MCF 10A (cell line): Measurements from ENCODE around the gene KNDC1. TPM values are rescaled to one million over a fixed set of nuclear protein-coding genes. Genes with fewer than 3 reads are reported as not detected.
"Not testable (repeated sequence)": the region's sequence is repeated elsewhere in the genome, so short reads cannot be mapped to it uniquely, and the experiment has no call there.

ENCODE experiments used
- BruUV-seq: library from RNA; stranded (reverse); fragments of 400-500 nt; replicated peaks from 2 replicates; lab custom pipeline; 2021; lab: Mats Ljungman, UMichigan
- CTCF ChIA-PET: fragments of 300-600 bp; sonication (Branson Sonifier 250); formaldehyde crosslinking; extraction: SDS; loops from one replicate; lab custom pipeline; 2021; ENCODE audit warnings: antibody characterized with exemption, inconsistent platforms; lab: Yijun Ruan, JAX
- POLR2A ChIA-PET: fragments of 300-600, 350-650 bp; sonication (Branson Sonifier 250); formaldehyde crosslinking; extraction: SDS; loops from one replicate; lab custom pipeline; 2020; ENCODE audit warnings: antibody characterized with exemption, inconsistent platforms; lab: Yijun Ruan, JAX
- DNase-seq: peaks from one replicate; pipeline ENCODE4 v3.0.0-alpha.2; 2018; ENCODE audit not compliant: unreplicated experiment
- H3K27ac Mint-ChIP-seq: one replicate; pipeline ENCODE4 v1.8.0; 2022; ENCODE audit warnings: mild to moderate bottlenecking, low read depth, mixed read lengths; ENCODE audit not compliant: unreplicated experiment
- H3K27me3 Mint-ChIP-seq: one replicate; pipeline ENCODE4 v1.8.0; 2022; ENCODE audit warnings: mixed read lengths; ENCODE audit not compliant: insufficient read depth, unreplicated experiment
- H3K36me3 Mint-ChIP-seq: one replicate; pipeline ENCODE4 v1.8.0; 2022; ENCODE audit warnings: mild to moderate bottlenecking, moderate library complexity, mixed read lengths; ENCODE audit not compliant: insufficient read depth, unreplicated experiment
- H3K4me1 Mint-ChIP-seq: one replicate; pipeline ENCODE4 v1.8.0; 2022; ENCODE audit warnings: mixed read lengths; ENCODE audit not compliant: insufficient read depth, unreplicated experiment
- H3K4me3 Mint-ChIP-seq: one replicate; pipeline ENCODE4 v1.8.0; 2022; ENCODE audit warnings: mild to moderate bottlenecking, moderate library complexity, mixed read lengths; ENCODE audit not compliant: unreplicated experiment
- H3K9me3 Mint-ChIP-seq: one replicate; pipeline ENCODE4 v1.8.0; 2022; ENCODE audit warnings: mixed read lengths; ENCODE audit not compliant: unreplicated experiment
- CTCF ChIP-seq: fragments of 200-600 bp; IDR thresholded peaks from one replicate; pipeline ENCODE4 v1.8.0; 2022; ENCODE audit warnings: antibody characterized with exemption, mild to moderate bottlenecking; ENCODE audit not compliant: unreplicated experiment
- intact Hi-C: fragments of 100-400 bp; cut with micrococcal nuclease; formaldehyde crosslinking; loops from 2 replicates; pipeline ENCODE4 v1.14.1; 2022
- total RNA-seq: library from RNA; stranded (reverse); gene quantifications from 2 replicates; pipeline ENCODE4 v1.2.3, GENCODE V29; 2022

The KNDC1 gene
- total RNA-seq, 1 experiment from 2014 or later, result 2.1 TPM

- no peaks in the 10 kb centered on the region for H3K36me3 Mint-ChIP-seq
- intact Hi-C loops, result no loop called here
- H3K4me3 Mint-ChIP-seq, result no peak overlapping the region
- H3K4me1 Mint-ChIP-seq, result no peaks in the 10 kb centered on the region
- no TSS peak for BruUV-seq
- H3K27ac Mint-ChIP-seq, result no peak overlapping the region
- no peaks in the 10 kb centered on the region for H3K27me3 Mint-ChIP-seq
- ChIA-PET POLR2A (no interaction called here), CTCF (interaction anchor here (0.6 kb wide), 1 partner anchor 27 kb away, joined by 3 read pairs; no protein-coding TSS in a partner anchor)
- no peak for DNase-seq
- TF ChIP-seq CTCF, result no peak
- peaks cover 39% of the 10 kb centered on the region for H3K9me3 Mint-ChIP-seq
Measured at GRCh38 chr10:133173860-133174640, 14.0 kb downstream of the KNDC1 start.

- ChIA-PET POLR2A (no interaction called here), CTCF (no interaction called here)
Measured at GRCh38 chr10:133174689-133175263, 14.8 kb downstream of the KNDC1 start.

GRCh38 chr10:133175624-133176023 is 15.6 kb downstream of the KNDC1 start:
- DNase-seq, H3K36me3 Mint-ChIP-seq, H3K4me1 Mint-ChIP-seq, H3K27ac Mint-ChIP-seq, H3K4me3 Mint-ChIP-seq, intact Hi-C loops, H3K27me3 Mint-ChIP-seq, POLR2A ChIA-PET, BruUV-seq, CTCF ChIA-PET: not testable (repeated sequence)
- peaks cover 39% of the 10 kb centered on the region for H3K9me3 Mint-ChIP-seq

More at GRCh38 chr10:133174689-133175263, 14.8 kb downstream of the KNDC1 start:
- Mint-ChIP-seq H3K4me1 (no peaks in the 10 kb centered on the region), H3K4me3 (no peak overlapping the region), H3K27me3 (no peaks in the 10 kb centered on the region), H3K9me3 (peaks cover 39% of the 10 kb centered on the region), H3K27ac (no peak overlapping the region), H3K36me3 (no peaks in the 10 kb centered on the region)
- BruUV-seq, result no TSS peak
- intact Hi-C loops, result no loop called here
- no peak for TF ChIP-seq CTCF
- no peak for DNase-seq

- intact Hi-C loops, result no loop called here
- no peaks in the 10 kb centered on the region for H3K4me1 Mint-ChIP-seq
- no peak overlapping the region for H3K27ac Mint-ChIP-seq
- CTCF ChIA-PET, result no interaction called here
- TF ChIP-seq CTCF, result no peak
- BruUV-seq, result no TSS peak
- no peaks in the 10 kb centered on the region for H3K36me3 Mint-ChIP-seq
- no peak overlapping the region for H3K4me3 Mint-ChIP-seq
- no peak for DNase-seq
- POLR2A ChIA-PET, result no interaction called here
- H3K27me3 Mint-ChIP-seq, result no peaks in the 10 kb centered on the region
- peaks cover 44% of the 10 kb centered on the region for H3K9me3 Mint-ChIP-seq
Measured at GRCh38 chr10:133176546-133176945, 16.5 kb downstream of the KNDC1 start.
